Measurements from ENCODE around the gene ACSS1.
"Not testable (repeated sequence)": the region's sequence is repeated elsewhere in the genome, so short reads cannot be mapped to it uniquely, and the experiment has no call there.

The ACSS1 gene

GRCh38 chr20:25009218-25010145 is 48.5 kb downstream of the ACSS1 start:
- no peak for DNase-seq

- DNase-seq, result no peak
These were observed 49.3 kb downstream of the ACSS1 start for GRCh38 chr20:25008388-25009217.

GRCh38 chr20:25007491-25008305 is 50.2 kb downstream of the ACSS1 start:
- DNase-seq, result no peak

DNA sequence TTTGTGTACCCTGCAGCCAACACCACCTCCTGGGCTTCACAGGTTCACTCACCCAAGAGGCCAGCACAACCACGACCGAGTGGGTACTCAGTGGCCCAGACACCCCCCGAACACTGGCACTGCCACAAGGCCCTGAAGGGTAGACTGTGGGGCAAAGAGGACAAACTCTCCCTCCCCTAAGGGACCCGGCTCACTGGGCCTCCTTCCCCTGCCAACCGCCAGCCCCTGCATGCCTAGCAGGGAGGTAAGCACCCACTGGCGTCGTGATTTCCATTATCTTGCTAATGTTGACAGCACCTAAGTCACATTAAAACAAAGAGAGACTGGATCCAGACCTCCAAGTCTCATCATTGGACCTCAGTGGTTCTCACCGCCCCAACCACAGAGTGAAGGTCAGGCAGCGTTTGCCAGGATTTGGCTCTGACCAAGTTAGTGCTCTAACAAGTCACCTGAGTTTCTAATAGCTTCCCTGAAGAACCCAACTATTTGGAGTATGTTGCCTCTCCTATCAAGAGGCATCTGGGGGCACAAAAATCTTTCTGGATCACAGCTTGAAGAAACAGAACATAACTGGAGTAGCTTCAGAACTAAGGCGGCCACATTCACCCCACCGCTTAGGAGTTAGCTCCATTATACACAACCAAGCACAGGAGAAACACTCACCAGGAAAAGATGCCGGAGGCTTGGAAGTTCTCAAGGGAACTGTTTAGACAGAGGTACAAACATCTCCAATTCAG is 51.3 kb downstream of the ACSS1 start:
- DNase-seq, result no peak

GRCh38 chr20:25005661-25006060 is 52.3 kb downstream of the ACSS1 start:
- DNase-seq, result no peak

DNA sequence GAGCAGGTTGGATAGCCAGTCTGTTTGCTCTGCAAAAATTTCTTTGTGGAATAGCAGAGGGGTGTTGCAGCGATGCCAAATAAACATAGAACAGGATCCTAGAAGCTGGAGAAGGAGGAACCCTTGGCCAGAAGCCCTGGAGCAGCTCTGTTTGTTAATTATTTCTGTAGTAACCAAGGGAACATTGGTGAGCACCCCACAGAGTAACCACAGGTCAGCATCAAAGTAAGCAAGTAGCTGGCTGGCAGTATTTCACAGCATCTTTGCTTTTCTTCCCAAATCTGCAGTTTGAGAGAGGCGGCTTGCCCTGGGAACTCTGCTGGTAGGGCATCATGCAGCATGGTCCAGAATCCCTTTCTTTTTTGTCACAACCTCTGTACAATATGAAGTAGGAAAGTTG is 52.7 kb downstream of the ACSS1 start:
- DNase-seq, result no peak

- no peak for DNase-seq
These were observed 54.9 kb downstream of the ACSS1 start for GRCh38 chr20:25003002-25003401.

GRCh38 chr20:25001323-25001722 is 56.6 kb downstream of the ACSS1 start:
- not testable (repeated sequence) for DNase-seq

DNA sequence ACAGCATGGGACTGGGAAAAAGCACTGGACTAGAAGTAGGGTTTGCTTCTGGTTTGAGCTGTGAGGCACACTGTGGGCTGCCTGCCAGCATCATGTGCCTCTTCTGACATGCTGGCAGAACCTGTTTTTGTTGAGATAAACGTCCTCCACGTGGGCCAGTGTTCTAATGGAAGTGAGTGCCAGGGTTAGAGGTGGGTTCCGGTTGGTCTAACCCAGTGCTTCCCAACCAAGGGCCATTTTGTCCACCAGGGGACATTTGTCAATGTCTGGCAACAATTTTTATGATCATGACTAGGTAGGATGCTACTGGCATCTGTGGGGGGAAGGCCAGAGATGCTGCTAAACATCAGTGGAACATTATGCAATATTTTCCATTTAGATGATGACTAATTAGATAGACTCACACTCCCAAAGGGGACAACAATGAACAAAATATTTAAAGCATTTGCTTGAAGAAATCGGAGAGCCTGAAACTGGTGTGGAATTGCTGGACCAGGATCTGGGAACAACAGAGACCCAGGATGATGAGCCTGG is 57.6 kb downstream of the ACSS1 start:
- DNase-seq, result peak; percentile 53

DNA sequence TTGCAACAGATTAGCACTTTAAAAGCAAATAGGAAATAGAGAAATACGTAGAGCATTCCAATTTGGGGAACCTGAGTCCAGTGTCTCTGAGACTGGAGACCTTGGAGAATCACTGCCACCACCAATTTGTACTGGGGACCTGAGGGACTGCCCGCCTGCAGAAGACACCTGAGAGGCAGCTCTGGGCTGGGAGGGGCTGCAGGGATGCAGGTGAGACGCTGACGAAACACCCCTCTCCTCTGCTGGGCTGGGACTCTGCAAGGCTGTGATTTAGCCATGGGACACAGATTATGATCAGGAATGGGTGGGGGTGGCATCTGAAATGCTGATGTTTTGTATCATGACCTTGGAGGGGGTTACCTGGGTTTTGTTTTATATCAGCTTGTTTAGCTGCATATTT is 58.4 kb downstream of the ACSS1 start:
- DNase-seq, result no peak

- peak; percentile 42 for DNase-seq
These were observed 59.1 kb downstream of the ACSS1 start for GRCh38 chr20:24998631-24999445.

DNA sequence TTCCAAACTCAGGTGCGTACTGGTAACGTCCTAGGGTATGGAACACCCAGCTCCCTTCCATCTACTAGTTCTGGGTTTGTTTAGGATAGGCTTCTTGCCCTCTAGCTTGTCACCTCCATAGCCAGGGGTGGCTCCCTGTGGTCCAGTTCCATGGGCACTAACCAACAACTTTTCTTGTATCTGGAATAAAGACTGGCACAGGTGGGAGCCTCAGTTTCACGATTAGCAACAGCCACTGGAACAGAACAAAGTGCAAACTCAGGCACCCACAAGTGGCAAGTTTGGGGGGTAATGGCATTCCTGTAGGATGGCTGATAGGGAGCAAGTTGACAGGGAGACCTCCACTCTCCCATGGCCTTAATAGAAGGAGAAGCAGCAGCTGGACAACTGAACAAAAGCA is 59.8 kb downstream of the ACSS1 start:
- no peak for DNase-seq

DNA sequence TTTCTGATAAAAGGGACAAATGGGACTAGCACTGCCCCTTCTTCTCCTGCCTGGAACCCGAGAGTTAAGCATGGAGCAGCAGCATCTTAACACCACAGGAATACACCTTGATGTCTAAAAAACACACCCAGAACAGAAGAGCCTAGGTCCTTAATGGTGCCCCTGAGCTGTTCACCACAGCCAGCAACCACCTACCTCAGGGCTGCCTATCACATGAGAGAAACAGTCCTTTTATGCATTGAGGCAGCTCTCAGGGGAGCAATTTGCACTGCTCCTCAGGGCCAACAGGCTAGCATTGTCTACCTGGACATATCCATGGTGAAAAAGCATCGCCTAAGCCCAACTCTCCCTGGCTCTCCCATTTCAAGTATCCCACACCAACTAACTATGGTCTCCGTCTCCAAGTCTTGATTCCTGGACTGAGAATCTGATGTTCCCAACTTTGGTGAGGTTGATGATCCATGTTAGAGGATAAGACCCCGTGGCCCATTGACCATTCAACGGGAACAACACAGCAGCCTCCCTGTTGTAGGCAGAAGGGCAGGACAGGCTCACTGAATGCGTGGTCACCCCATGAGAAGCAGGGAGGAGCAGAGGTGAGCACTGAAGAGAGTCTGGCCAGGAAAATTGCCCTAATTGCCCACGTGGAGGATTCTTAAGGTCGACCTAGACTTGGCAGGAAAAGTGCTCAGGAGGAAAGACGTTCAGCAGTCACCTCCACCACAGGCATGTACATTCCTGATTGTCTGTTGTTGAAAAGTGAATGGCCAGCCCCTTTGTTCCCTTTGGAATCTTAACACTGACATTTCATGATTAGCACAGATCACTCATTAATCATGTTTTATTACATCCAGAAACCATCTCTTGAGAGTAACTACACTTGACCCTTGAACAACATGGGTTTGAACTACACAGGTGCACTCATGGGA is 61.2 kb downstream of the ACSS1 start:
- no peak for DNase-seq

GRCh38 chr20:24995741-24996448 is 62.0 kb downstream of the ACSS1 start:
- no peak for DNase-seq

DNA sequence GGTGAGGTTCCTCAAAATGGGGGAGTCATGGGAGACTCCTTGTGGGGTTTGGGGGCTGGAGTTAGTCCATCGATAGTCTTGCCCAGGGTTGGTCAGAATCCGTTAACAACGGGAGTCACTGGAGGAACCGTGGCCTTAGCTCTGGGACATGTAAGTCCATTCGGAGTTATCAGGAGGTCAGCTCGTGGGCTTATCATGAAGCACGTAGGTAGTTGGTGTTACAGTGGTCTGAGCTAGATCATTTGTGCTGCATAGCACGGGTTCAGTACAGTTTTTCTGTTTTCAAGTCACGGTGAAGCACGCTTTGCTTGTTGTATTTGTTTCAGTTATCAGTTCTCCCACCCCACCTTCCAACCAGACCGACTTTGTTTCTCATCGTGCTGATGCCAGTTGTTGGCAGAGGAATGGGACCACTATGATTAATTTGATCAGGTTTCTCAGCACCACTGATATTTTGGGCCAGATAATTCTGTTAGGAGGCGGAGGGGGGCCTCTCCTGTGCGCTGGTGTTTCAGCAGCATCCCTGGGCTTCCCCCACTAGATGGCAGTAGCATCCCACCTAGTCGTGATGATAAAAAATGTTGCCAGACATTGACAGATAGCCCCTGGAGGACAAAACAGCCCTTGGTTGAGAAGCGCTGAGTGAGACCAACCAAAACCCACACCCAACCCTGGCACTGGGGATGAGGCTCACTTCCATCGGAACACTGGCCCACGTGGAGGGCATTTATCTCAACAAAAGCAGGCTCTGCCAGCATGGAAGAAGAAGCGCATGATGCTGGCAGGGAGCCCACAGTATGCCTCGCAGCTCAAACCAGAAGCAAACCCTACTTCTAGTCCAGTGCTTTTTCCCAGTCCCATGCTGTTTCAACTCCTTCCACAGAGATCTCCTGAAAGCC is 63.2 kb downstream of the ACSS1 start:
- DNase-seq, result peak; percentile 84

DNA sequence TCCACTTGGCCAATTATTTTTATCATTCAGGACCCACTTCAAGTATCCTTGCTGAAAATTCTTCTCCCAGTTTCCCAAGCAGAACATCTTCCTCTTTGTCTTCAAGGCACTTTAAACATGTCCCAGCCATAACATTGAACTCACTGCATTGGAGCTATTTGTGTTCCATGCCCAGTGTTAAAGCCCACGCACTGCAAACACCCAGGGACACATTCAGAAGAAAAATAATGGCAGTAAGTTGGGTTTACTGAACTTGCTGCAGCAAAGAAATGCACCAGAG is 63.8 kb downstream of the ACSS1 start:
- DNase-seq, result no peak

DNA sequence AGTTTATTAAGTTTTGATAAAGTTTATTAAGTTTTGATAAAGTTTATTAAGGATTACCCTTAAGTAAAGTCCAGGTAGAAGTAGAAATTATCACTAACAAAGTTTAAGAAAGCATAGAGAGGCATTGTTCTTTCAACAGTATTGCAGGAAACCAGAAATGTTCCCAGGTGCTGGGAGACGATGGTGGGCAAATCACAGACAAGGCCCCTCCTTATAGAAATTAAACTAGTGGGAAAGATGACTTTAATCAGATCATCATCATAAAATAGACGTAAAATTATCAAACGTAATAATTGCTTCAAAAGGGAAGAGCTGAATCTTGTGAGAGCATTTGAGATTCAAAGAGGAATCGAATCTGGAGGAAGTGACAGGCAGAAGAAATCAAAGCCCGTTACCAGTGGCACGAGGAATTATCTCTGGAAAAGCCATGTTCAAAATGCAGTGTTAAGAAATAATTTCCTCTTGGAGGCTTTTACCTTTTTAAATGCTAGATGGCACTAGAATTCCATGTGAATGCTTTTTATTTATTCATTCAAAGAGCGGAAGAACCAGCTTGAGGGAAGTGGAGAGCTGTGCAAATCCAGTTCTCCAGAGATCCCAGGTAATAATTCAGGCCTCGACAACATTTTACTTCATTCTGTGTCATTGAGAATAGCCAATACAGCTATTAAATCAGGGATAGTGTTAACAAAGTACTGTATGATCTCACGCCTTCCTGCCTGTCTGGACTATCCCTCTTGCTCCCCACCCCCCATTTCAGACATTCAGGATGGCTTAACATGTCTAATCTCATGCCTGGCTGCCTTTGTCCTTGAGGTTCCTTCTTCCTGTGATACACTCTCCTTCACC is 64.4 kb downstream of the ACSS1 start:
- DNase-seq, result peak; percentile 11

Data from RPMI8226 (cell line).